PC-3 (cell line): Measurements from ENCODE around the gene C1orf159. TPM values are rescaled to one million over a fixed set of nuclear protein-coding genes. Genes with fewer than 3 reads are reported as not detected.

Experiments
- ATAC-seq: fragments of 200-7000 bp; cut with Tn5 transposase; 2 replicates; pipeline ENCODE4 v1.9.1; 2020; ENCODE audit warnings: mild to moderate bottlenecking, moderate library complexity
- BruUV-seq: library from RNA; stranded (reverse); fragments of 400-500 nt; replicated peaks from 2 replicates; lab custom pipeline; 2021; lab: Mats Ljungman, UMichigan
- CTCF ChIA-PET: fragments of 300-600 bp; sonication (Branson Sonifier 250); formaldehyde crosslinking; loops from one replicate; lab custom pipeline; 2022; ENCODE audit warnings: antibody characterized with exemption; lab: Charles Lee
- POLR2A ChIA-PET: fragments of 300-600 bp; sonication (Branson Sonifier 250); formaldehyde crosslinking; loops from one replicate; lab custom pipeline; 2022; ENCODE audit warnings: antibody characterized with exemption; ENCODE audit not compliant: unreplicated experiment; lab: Charles Lee
- DNase-seq: peaks from one replicate; pipeline ENCODE4 v3.0.0-alpha.2; 2015
- H2AFZ ChIP-seq: fragments of 300-600 bp; sonication (generic); 2 replicates; pipeline ENCODE4 v1.6.0; 2016; ENCODE audit warnings: antibody characterized with exemption, low read length
- H3F3A ChIP-seq: fragments of 300-600 bp; sonication (generic); one replicate; pipeline ENCODE4 v1.6.0; 2017; ENCODE audit warnings: antibody characterized with exemption, low read length, control low read depth, mild to moderate bottlenecking; ENCODE audit not compliant: unreplicated experiment
- H3K27ac ChIP-seq: fragments of 300-600 bp; sonication (generic); 2 replicates; pipeline ENCODE4 v1.5.1; 2016; ENCODE audit warnings: mild to moderate bottlenecking, low read length
- H3K27me3 ChIP-seq: fragments of 300-600 bp; sonication (generic); 2 replicates; pipeline ENCODE4 v1.6.1; 2016; ENCODE audit warnings: low read length, mixed read lengths
- H3K36me3 ChIP-seq: fragments of 300-600 bp; sonication (generic); 2 replicates; pipeline ENCODE4 v1.6.1; 2016; ENCODE audit warnings: low read depth, mixed run types, low read length, mixed read lengths
- H3K4me1 ChIP-seq: fragments of 300-600 bp; sonication (generic); 2 replicates; pipeline ENCODE4 v1.5.1; 2016; ENCODE audit warnings: low read length; ENCODE audit not compliant: insufficient read depth
- H3K4me2 ChIP-seq: fragments of 300-600 bp; sonication (generic); 2 replicates; pipeline ENCODE4 v1.6.0; 2016; ENCODE audit warnings: low read length
- H3K4me3 ChIP-seq: fragments of 300-600 bp; sonication (generic); 2 replicates; pipeline ENCODE4 v1.5.1; 2016; ENCODE audit warnings: mild to moderate bottlenecking, low read length, mixed read lengths
- H3K79me2 ChIP-seq: fragments of 300-600 bp; sonication (generic); 2 replicates; pipeline ENCODE4 v1.6.1; 2017; ENCODE audit warnings: low read length, mixed read lengths
- H3K9ac ChIP-seq: fragments of 300-600 bp; sonication (generic); 2 replicates; pipeline ENCODE4 v1.6.0; 2016; ENCODE audit warnings: mild to moderate bottlenecking, low read length
- H3K9me2 ChIP-seq: fragments of 300-600 bp; sonication (generic); replicated peaks from 2 replicates; pipeline ENCODE4 v1.6.1; 2016; ENCODE audit warnings: mixed run types, low read length, mixed read lengths
- H3K9me3 ChIP-seq: fragments of 300-600 bp; sonication (generic); 2 replicates; pipeline ENCODE4 v1.6.1; 2016; ENCODE audit warnings: low read length, mixed read lengths
- H4K20me1 ChIP-seq: fragments of 300-600 bp; sonication (generic); 2 replicates; pipeline ENCODE4 v1.6.1; 2016; ENCODE audit warnings: low read length, mixed read lengths
- CTCF ChIP-seq: fragments of 300-600 bp; sonication (generic); conservative IDR thresholded peaks from 2 replicates; pipeline ENCODE4 v1.5.1; 2017; ENCODE audit warnings: antibody characterized with exemption, low read depth, mild to moderate bottlenecking, low read length
- EZH2 ChIP-seq: fragments of 300-600 bp; sonication (generic); IDR thresholded peaks from one replicate; pipeline ENCODE4 v1.6.1; 2017; ENCODE audit warnings: antibody characterized with exemption, mild to moderate bottlenecking, low read length; ENCODE audit not compliant: unreplicated experiment
- EZH2phosphoT487 ChIP-seq: fragments of 300-600 bp; sonication (generic); IDR thresholded peaks from 2 replicates; pipeline ENCODE4 v1.6.1; 2018; ENCODE audit warnings: mild to moderate bottlenecking, antibody characterized with exemption, low read length, borderline replicate concordance
- intact Hi-C: fragments of 100-400 bp; cut with micrococcal nuclease; formaldehyde crosslinking; loops from 2 replicates; pipeline ENCODE4 v1.9.0; 2023
- total RNA-seq: library from RNA; depleted of rRNA; stranded (reverse); fragments of >200 nt; gene quantifications from 2 replicates; pipeline ENCODE4 v1.2.3, GENCODE V29; 2014

C1orf159 gene
- total RNA-seq, 1 experiment from 2014 or later: 78.0 TPM

GRCh38 chr1:1132956-1133750 lies 17.3 kb upstream of the C1orf159 start:
- BruUV-seq: no TSS peak
- CTCF ChIA-PET: no interaction called here
- no peaks in the 10 kb centered on the region for H3K27me3 ChIP-seq

GRCh38 chr1:1132042-1132950 lies 16.4 kb upstream of the C1orf159 start:
- Histone ChIP-seq H3K9me3 (no peaks in the 10 kb centered on the region), H3K27me3 (no peaks in the 10 kb centered on the region), H3K36me3 (no peaks in the 10 kb centered on the region), H3K4me1 (peaks cover 11% of the 10 kb centered on the region; the same call in 1 of the 2 replicates), H3K4me3 (no peak overlapping the region), H3F3A (no peaks in the 10 kb centered on the region), H2AFZ (peak overlapping the region; percentile 57), H3K27ac (no peak overlapping the region), H3K4me2 (peak overlapping the region; percentile 56), H4K20me1 (no peaks in the 10 kb centered on the region), H3K9ac (no peak overlapping the region), H3K9me2 (no peaks in the 10 kb centered on the region), H3K79me2 (no peaks in the 10 kb centered on the region)
- BruUV-seq: no TSS peak
- TF ChIP-seq EZH2phosphoT487: no peak
- CTCF ChIA-PET: no interaction called here
- intact Hi-C loops: no loop called here
- POLR2A ChIA-PET: no interaction called here
- ATAC-seq (peak; percentile 23), DNase-seq (peak; percentile 38)

More at GRCh38 chr1:1132956-1133750, 17.3 kb upstream of the C1orf159 start:
- no peak for DNase-seq
- Histone ChIP-seq H2AFZ (peak overlapping the region; percentile 57), H3K9ac (no peak overlapping the region), H3K9me3 (no peaks in the 10 kb centered on the region), H3K4me1 (peaks cover 17% of the 10 kb centered on the region; the same call in 1 of the 2 replicates), H3K79me2 (no peaks in the 10 kb centered on the region), H3K27ac (no peak overlapping the region), H4K20me1 (no peaks in the 10 kb centered on the region), H3K4me3 (no peak overlapping the region), H3K36me3 (no peaks in the 10 kb centered on the region), H3K4me2 (peak overlapping the region; percentile 56), H3K9me2 (no peaks in the 10 kb centered on the region), H3F3A (no peaks in the 10 kb centered on the region)
- POLR2A ChIA-PET: no interaction called here
- no peak for ATAC-seq
- intact Hi-C loops: no loop called here
- TF ChIP-seq EZH2: no peak
- no peak for TF ChIP-seq CTCF
- no peak for TF ChIP-seq EZH2phosphoT487
